22Rv1 (cell line): ENCODE results near the gene CAMSAP2.

Source experiments
- CTCF ChIP-seq: fragments of 450-650 bp; IDR thresholded peaks from 2 replicates; pipeline ENCODE4 v1.5.1; 2017; ENCODE audit warnings: mild to moderate bottlenecking
- ZFX ChIP-seq: fragments of 450-650 bp; IDR thresholded peaks from 2 replicates; pipeline ENCODE4 v1.6.1; 2017; ENCODE audit warnings: antibody characterized with exemption, borderline replicate concordance

- TF ChIP-seq CTCF, result peak; percentile 15; the same call in 1 of the 2 replicates
- TF ChIP-seq ZFX, result no peak
These were observed 134.5 kb downstream of the CAMSAP2 start for GRCh38 chr1:200873116-200873670.
